Transverse colon (tissue), 4 donors: ENCODE measurements around the gene WNK2.

Experiments
- CTCF ChIP-seq, 5 experiments: fragments of 200-600 bp in 3 of 5; fragments of 450-650 bp in 2 of 5; sonication (generic) in 3 of 5; IDR thresholded peaks; 1 replicate in 2 of 5; 2 replicates in 3 of 5; pipeline ENCODE4 v1.5.1; 2016 to 2017; ENCODE audit warnings: antibody characterized with exemption in 5 of 5, inconsistent platforms in 3 of 5, mild to moderate bottlenecking in 2 of 5, moderate library complexity in 1 of 5
- EP300 ChIP-seq: sonication (generic); formaldehyde crosslinking; IDR thresholded peaks from one replicate; pipeline ENCODE4 v1.6.1; 2017; ENCODE audit warnings: antibody characterized with exemption, low read depth
- POLR2A ChIP-seq: fragments of 450-650 bp; IDR thresholded peaks from one replicate; pipeline ENCODE4 v1.6.1; 2016; ENCODE audit warnings: antibody characterized with exemption, mild to moderate bottlenecking, moderate library complexity
- POLR2AphosphoS5 ChIP-seq, 3 donors: sonication (generic); formaldehyde crosslinking; IDR thresholded peaks; one replicate each; pipeline ENCODE4 v1.6.1; 2016; ENCODE audit warnings: antibody characterized with exemption in 3 of 3

- TF ChIP-seq POLR2A (no peak), CTCF (IDR thresholded peaks at IDR 0.05) (no peak), POLR2AphosphoS5 (IDR thresholded peaks at IDR 0.05) (no peak), EP300 (no peak)
These were observed 13.4 kb upstream of the WNK2 start for GRCh38 chr9:93170571-93170970.
